Neuron (in vitro differentiated cells): ENCODE results near the gene PCDH17.

Source experiments
- H2AFZ ChIP-seq: one replicate; pipeline ENCODE4 v1.6.1; 2013; ENCODE audit warnings: low read depth, mild to moderate bottlenecking, inconsistent platforms, low read length, moderate library complexity
- H3K27me3 ChIP-seq: one replicate; pipeline ENCODE4 v1.6.1; 2013; ENCODE audit warnings: low read length; ENCODE audit not compliant: insufficient read depth
- H3K36me3 ChIP-seq: one replicate; pipeline ENCODE4 v1.6.1; 2013; ENCODE audit warnings: low read length; ENCODE audit not compliant: insufficient read depth
- H3K4me1 ChIP-seq: one replicate; pipeline ENCODE4 v1.6.1; 2013; ENCODE audit warnings: low read length; ENCODE audit not compliant: insufficient read depth
- H3K4me3 ChIP-seq: 2 replicates; pipeline ENCODE4 v1.5.1; 2013; ENCODE audit warnings: mild to moderate bottlenecking, low read length, moderate library complexity
- H3K9me3 ChIP-seq: one replicate; pipeline ENCODE4 v1.6.1; 2013; ENCODE audit warnings: low read length

The PCDH17 gene

DNA sequence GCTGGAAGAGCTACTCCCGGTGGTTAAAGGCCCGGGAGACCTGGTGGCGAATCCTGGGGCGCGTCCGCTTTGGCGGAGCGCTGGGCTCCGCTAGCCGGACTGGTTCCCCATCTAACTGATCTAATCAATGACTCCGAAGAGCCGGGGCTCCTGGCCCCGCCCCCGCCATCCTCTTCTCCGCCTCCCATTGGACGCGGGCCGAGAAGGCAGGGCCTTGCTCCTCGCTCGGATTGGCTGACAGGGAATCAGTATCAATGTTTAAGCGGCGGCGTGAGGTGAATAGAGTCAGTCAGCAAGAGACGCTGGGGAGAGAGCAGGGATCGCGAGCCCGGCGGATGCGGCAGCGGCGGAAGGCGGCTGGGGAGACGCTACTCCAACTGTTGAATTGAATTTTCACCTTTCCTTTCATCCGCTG is 1.7 kb upstream of the PCDH17 start:
- Histone ChIP-seq H3K4me1 (peaks cover 12% of the 10 kb centered on the region), H3K4me3 (peak overlapping the region; percentile 58), H3K9me3 (peaks cover 26% of the 10 kb centered on the region), H3K27me3 (no peaks in the 10 kb centered on the region), H2AFZ (peak overlapping the region; percentile 44), H3K36me3 (peaks cover 25% of the 10 kb centered on the region)

DNA sequence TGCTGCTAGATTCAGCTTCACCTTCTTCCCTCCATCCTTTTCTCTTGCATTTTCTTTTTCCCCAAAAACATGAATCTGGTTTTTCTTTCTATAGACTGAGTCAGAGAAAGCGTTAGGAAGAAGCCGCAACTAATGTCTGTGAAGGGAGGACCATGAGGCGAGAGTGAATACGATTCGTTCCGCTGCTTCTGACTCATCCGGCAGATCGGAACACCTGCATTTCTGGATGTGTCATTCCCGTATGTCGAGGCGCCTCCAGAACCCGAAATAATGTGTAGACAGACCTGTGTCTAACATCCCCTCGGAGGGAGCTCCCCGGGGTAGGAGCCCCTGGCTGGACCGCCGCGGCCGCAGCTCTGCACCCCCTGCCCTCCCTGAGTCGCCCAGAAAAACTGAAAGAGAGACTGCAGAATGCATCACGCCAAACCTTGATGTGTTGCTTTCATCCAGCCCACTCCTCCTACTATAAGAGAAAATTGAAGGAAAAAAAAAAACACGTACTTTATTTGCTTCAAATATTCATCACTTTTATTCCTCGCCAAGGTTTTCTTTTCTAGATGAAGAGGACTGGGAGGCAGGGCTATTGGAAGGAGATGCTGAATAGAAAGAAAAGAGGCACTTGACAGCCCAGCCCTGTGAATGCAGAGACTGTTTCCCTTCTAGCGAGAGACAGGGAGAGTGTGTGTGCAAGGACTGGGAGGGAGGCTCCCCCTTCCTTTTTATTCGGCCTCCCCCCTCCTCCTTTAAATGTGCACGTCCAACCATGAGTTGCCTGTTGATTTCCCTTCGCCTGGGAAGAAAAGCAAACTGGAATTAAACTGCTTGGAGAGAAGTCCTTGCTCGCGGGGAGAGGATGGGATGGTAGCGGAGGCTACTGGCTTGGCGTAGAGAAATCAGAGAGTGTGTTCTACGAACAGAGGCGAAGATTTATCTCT is 616 bp upstream of the PCDH17 start:
- Histone ChIP-seq H3K36me3 (peaks cover 31% of the 10 kb centered on the region), H2AFZ (no peak overlapping the region), H3K27me3 (no peaks in the 10 kb centered on the region), H3K4me3 (peak overlapping the region; percentile 58), H3K9me3 (peaks cover 29% of the 10 kb centered on the region), H3K4me1 (peaks cover 12% of the 10 kb centered on the region)

DNA sequence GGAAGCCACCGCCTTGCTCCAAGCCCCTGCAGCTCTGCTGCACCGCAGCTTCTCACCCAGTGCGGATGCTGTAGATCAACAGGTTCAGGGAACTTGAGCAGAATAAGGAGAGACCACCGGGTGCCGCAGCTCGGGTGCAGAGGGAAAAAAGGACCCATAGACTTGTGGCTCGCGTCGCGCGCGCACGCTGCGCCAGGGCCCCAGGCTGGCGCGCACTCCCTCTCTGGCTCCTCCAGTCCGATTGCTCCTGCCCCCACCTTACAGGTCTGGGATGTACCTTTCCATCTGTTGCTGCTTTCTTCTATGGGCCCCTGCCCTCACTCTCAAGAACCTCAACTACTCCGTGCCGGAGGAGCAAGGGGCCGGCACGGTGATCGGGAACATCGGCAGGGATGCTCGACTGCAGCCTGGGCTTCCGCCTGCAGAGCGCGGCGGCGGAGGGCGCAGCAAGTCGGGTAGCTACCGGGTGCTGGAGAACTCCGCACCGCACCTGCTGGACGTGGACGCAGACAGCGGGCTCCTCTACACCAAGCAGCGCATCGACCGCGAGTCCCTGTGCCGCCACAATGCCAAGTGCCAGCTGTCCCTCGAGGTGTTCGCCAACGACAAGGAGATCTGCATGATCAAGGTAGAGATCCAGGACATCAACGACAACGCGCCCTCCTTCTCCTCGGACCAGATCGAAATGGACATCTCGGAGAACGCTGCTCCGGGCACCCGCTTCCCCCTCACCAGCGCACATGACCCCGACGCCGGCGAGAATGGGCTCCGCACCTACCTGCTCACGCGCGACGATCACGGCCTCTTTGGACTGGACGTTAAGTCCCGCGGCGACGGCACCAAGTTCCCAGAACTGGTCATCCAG is 964 bp downstream of the PCDH17 start:
- peaks cover 32% of the 10 kb centered on the region for H3K36me3 ChIP-seq
- peak overlapping the region; percentile 58 for H3K4me3 ChIP-seq
- no peaks in the 10 kb centered on the region for H3K27me3 ChIP-seq
- H2AFZ ChIP-seq: no peak overlapping the region
- H3K4me1 ChIP-seq: peaks cover 12% of the 10 kb centered on the region
- H3K9me3 ChIP-seq: peaks cover 29% of the 10 kb centered on the region

DNA sequence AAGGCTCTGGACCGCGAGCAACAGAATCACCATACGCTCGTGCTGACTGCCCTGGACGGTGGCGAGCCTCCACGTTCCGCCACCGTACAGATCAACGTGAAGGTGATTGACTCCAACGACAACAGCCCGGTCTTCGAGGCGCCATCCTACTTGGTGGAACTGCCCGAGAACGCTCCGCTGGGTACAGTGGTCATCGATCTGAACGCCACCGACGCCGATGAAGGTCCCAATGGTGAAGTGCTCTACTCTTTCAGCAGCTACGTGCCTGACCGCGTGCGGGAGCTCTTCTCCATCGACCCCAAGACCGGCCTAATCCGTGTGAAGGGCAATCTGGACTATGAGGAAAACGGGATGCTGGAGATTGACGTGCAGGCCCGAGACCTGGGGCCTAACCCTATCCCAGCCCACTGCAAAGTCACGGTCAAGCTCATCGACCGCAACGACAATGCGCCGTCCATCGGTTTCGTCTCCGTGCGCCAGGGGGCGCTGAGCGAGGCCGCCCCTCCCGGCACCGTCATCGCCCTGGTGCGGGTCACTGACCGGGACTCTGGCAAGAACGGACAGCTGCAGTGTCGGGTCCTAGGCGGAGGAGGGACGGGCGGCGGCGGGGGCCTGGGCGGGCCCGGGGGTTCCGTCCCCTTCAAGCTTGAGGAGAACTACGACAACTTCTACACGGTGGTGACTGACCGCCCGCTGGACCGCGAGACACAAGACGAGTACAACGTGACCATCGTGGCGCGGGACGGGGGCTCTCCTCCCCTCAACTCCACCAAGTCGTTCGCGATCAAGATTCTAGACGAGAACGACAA is 1.8 kb downstream of the PCDH17 start:
- peaks cover 12% of the 10 kb centered on the region for H3K4me1 ChIP-seq
- H3K9me3 ChIP-seq: peaks cover 29% of the 10 kb centered on the region
- H2AFZ ChIP-seq: no peak overlapping the region
- peaks cover 36% of the 10 kb centered on the region for H3K36me3 ChIP-seq
- H3K4me3 ChIP-seq: no peak overlapping the region
- H3K27me3 ChIP-seq: no peaks in the 10 kb centered on the region

DNA sequence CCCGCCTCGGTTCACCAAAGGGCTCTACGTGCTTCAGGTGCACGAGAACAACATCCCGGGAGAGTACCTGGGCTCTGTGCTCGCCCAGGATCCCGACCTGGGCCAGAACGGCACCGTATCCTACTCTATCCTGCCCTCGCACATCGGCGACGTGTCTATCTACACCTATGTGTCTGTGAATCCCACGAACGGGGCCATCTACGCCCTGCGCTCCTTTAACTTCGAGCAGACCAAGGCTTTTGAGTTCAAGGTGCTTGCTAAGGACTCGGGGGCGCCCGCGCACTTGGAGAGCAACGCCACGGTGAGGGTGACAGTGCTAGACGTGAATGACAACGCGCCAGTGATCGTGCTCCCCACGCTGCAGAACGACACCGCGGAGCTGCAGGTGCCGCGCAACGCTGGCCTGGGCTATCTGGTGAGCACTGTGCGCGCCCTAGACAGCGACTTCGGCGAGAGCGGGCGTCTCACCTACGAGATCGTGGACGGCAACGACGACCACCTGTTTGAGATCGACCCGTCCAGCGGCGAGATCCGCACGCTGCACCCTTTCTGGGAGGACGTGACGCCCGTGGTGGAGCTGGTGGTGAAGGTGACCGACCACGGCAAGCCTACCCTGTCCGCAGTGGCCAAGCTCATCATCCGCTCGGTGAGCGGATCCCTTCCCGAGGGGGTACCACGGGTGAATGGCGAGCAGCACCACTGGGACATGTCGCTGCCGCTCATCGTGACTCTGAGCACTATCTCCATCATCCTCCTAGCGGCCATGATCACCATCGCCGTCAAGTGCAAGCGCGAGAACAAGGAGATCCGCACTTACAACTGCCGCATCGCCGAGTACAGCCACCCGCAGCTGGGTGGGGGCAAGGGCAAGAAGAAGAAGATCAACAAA is 2.6 kb downstream of the PCDH17 start:
- Histone ChIP-seq H3K9me3 (peaks cover 29% of the 10 kb centered on the region), H2AFZ (no peak overlapping the region), H3K27me3 (no peaks in the 10 kb centered on the region), H3K4me3 (peak overlapping the region; percentile 72), H3K36me3 (peaks cover 39% of the 10 kb centered on the region), H3K4me1 (peaks cover 8% of the 10 kb centered on the region)

DNA sequence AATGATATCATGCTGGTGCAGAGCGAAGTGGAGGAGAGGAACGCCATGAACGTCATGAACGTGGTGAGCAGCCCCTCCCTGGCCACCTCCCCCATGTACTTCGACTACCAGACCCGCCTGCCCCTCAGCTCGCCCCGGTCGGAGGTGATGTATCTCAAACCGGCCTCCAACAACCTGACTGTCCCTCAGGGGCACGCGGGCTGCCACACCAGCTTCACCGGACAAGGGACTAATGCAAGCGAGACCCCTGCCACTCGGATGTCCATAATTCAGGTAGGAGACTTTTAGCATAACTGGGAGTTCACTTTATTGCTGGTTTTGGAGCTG is 3.3 kb downstream of the PCDH17 start:
- Histone ChIP-seq H3K4me1 (peaks cover 5% of the 10 kb centered on the region), H3K36me3 (peaks cover 44% of the 10 kb centered on the region), H2AFZ (no peak overlapping the region), H3K9me3 (peaks cover 29% of the 10 kb centered on the region), H3K27me3 (no peaks in the 10 kb centered on the region), H3K4me3 (peak overlapping the region; percentile 72)

DNA sequence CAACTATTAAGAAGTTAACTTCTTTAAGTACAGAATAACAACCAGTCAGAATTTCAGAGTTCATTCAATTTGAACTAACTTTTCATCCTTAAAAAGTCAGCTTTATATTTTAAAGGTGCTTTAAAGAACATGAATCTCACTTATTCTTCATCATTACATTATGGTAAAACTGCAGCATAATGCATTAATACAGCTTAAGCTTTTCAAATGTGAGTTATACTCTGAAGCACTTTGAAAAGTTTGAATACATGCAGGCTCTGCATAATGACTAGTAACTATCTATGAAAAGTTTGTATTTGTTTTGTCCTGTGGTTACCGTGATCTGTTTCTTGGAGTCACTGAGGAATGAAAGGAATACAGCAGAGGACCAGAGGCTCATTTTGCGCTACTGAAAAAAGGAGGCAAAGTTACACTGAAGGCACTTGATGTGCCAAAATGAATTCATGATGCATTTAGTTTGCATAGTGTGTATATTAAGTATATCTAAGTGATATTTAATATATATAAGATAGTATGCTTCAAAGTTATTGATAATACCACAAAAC is 4.1 kb downstream of the PCDH17 start:
- Histone ChIP-seq H3K27me3 (no peaks in the 10 kb centered on the region), H3K4me3 (peak overlapping the region; percentile 72), H3K36me3 (peaks cover 46% of the 10 kb centered on the region), H3K4me1 (peaks cover 5% of the 10 kb centered on the region), H2AFZ (no peak overlapping the region), H3K9me3 (peaks cover 29% of the 10 kb centered on the region)

DNA sequence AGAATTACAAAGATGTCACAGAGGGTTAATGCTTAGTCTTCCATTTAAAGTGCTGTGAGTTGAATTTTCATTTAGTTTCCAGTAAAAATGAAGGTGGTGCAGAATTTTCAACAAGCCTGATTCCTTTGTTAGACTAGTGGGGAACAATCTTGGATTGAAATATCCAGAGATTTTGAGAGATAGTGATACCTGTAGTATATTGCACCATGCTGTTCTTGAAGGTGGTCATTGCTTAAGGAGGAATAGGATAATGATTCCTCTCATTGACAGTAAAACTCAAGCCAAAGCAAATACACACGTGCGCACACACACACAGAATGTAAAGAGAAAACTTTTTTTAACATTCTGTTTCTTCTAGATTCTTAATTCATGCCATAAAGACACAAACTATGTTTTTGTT is 5.3 kb downstream of the PCDH17 start:
- Histone ChIP-seq H3K4me3 (peak overlapping the region; percentile 72), H3K9me3 (peaks cover 29% of the 10 kb centered on the region), H3K27me3 (no peaks in the 10 kb centered on the region), H2AFZ (no peak overlapping the region), H3K36me3 (peaks cover 50% of the 10 kb centered on the region), H3K4me1 (peaks cover 5% of the 10 kb centered on the region)

DNA sequence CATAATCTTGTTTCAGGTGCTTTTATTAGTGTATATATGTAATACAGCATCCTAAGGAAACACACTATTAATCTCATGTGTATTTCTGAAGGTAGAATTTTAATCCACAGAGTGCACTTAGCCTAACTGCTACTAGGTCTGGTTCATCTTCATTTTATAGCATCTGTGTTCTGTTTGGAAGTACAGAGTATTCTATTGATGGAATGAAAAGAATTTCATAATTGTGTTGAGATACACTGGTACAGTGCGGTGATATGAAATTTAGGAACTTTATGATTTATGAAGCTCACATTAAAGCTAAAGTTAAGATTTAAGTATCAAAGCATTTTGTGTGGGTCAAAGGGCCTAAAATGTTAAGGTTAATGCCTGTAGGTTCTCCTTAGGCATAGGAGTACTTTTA is 6.0 kb downstream of the PCDH17 start:
- Histone ChIP-seq H3K27me3 (no peaks in the 10 kb centered on the region), H3K4me3 (peak overlapping the region; percentile 72)

DNA sequence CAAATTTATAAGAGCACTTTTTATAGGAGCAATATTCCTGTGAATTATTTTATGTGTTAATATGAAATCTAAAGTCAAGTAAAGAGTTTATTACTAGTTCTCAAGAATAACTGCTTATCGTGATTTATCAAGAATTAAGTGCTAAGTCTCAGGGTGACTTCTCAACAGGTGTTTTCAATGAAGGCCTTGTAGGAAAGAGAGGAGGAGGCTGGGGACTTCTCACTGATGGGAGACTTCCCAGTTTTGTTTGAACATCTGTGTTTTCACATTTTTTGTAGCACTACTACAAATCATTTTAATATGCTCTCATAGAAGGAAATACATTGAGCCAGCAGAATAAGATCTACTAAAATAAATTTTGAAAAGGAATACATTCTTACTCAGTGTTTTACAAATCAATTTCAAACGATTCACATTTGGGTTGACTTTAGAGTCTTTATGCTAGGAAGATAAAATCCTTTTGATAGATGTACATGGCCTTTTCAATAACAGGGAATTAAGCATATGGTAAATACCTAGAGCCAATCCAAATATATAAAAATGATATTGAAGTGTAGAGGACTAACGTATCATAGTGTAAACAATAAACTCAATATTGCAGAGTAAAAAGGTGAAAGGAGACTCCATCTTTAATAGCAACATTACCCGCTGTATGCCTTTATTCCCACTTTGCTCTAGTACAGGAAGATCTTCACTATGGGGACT is 6.8 kb downstream of the PCDH17 start:
- Histone ChIP-seq H3K27me3 (no peaks in the 10 kb centered on the region), H2AFZ (no peak overlapping the region), H3K36me3 (peaks cover 50% of the 10 kb centered on the region), H3K9me3 (peaks cover 17% of the 10 kb centered on the region), H3K4me1 (peaks cover 5% of the 10 kb centered on the region), H3K4me3 (peak overlapping the region; percentile 72)

More for the DNA sequence above, 6.0 kb downstream of the PCDH17 start:
- H3K9me3 ChIP-seq: peaks cover 25% of the 10 kb centered on the region
- peaks cover 52% of the 10 kb centered on the region for H3K36me3 ChIP-seq
- peaks cover 5% of the 10 kb centered on the region for H3K4me1 ChIP-seq
- H2AFZ ChIP-seq: no peak overlapping the region

DNA sequence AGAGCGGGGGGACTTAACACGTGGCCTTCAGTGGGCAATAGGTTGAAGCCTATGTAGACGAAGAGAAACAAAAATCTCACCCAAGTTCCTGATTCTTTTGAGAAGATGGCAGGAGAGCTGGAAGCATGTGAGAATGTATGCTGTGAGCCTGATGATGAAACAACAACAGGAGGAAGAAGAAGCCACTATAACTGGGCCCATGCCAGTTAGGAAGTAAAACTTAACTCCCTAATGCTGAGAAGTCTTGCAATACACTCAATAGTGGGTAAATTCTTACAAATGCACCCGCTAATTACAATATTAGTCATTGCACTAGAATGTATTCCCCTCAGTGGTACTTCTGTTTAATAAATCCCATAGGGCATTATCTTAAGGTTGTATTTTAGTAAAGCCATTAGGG is 9.1 kb downstream of the PCDH17 start:
- H3K27me3 ChIP-seq: no peaks in the 10 kb centered on the region
- H3K4me3 ChIP-seq: no peak overlapping the region
- peaks cover 5% of the 10 kb centered on the region for H3K4me1 ChIP-seq

More for the DNA sequence above, 9.1 kb downstream of the PCDH17 start:
- Histone ChIP-seq H3K36me3 (peaks cover 36% of the 10 kb centered on the region), H2AFZ (no peak overlapping the region), H3K9me3 (no peaks in the 10 kb centered on the region)
